Measurements from ENCODE around the gene CHMP2B. TPM values are rescaled to one million over a fixed set of nuclear protein-coding genes. Genes with fewer than 3 reads are reported as not detected.

The CHMP2B gene
- total RNA-seq, 2 donors from 2014 or later = 29.2 to 36.4 TPM

GRCh38 chr3:87199628-87200027 is 27.5 kb upstream of the CHMP2B start:
- Histone ChIP-seq H3K27me3 (replicated peaks; ENCODE audit: insufficient read depth) (no peaks in the 10 kb centered on the region), H3K4me3 (no peak overlapping the region), H3K36me3 (no peaks in the 10 kb centered on the region), H3K9me3 (peaks cover 2% of the 10 kb centered on the region), H3K27ac (no peak overlapping the region), H3K4me1 (ENCODE audit: control insufficient read depth in 1 of 2, low read depth in 2 of 2) (no peaks in the 10 kb centered on the region)
- TF ChIP-seq CTCF (IDR thresholded peaks at IDR 0.05) = no peak
- DNase-seq (ENCODE audit: low spot score) (no peak), ATAC-seq (ENCODE audit: insufficient number of reproducible peaks, low FRiP score, low read depth) (no peak)

GRCh38 chr3:87200060-87200647 is 27.0 kb upstream of the CHMP2B start:
- Histone ChIP-seq H3K27ac (no peak overlapping the region), H3K27me3 (replicated peaks; ENCODE audit: insufficient read depth) (no peaks in the 10 kb centered on the region), H3K36me3 (no peaks in the 10 kb centered on the region), H3K9me3 (peaks cover under 1% of the 10 kb centered on the region), H3K4me1 (ENCODE audit: control insufficient read depth in 1 of 2, low read depth in 2 of 2) (no peaks in the 10 kb centered on the region), H3K4me3 (no peak overlapping the region)
- DNase-seq (ENCODE audit: low spot score) = no peak
- no peak for ATAC-seq (ENCODE audit: insufficient number of reproducible peaks, low FRiP score, low read depth)
- no peak for TF ChIP-seq CTCF (IDR thresholded peaks at IDR 0.05)

- Histone ChIP-seq H3K9me3 (no peaks in the 10 kb centered on the region), H3K4me1 (ENCODE audit: control insufficient read depth in 1 of 2, low read depth in 2 of 2) (no peaks in the 10 kb centered on the region), H3K4me3 (no peak overlapping the region), H3K27ac (no peak overlapping the region), H3K27me3 (replicated peaks; ENCODE audit: insufficient read depth) (no peaks in the 10 kb centered on the region), H3K36me3 (no peaks in the 10 kb centered on the region)
- no peak for TF ChIP-seq CTCF (IDR thresholded peaks at IDR 0.05)
- ATAC-seq (ENCODE audit: insufficient number of reproducible peaks, low FRiP score, low read depth) = no peak
- no peak for DNase-seq (ENCODE audit: low spot score)
Measured at GRCh38 chr3:87201727-87202126, 25.4 kb upstream of the CHMP2B start.

DNA sequence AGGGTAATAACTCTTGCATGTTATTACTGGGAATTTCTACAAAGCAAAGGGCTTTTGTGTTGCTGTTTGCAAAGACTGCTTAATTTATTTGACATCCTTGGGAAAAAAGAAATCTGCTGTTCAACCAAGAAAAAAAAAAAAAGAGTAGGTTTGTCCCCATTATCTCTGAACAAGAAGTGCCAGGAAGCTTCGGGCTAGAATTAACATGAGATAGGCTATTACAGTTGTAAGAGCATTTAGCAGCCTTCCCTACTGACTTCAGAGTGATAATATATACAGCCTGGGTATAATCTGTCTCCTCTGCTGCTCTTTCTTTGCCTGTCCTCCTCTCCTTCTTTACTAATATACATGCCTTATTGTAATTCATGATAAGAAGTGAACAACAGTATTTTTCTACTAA is 23.3 kb upstream of the CHMP2B start:
- Histone ChIP-seq H3K27me3 (replicated peaks; ENCODE audit: insufficient read depth) (no peaks in the 10 kb centered on the region), H3K9me3 (no peaks in the 10 kb centered on the region), H3K4me3 (no peak overlapping the region), H3K36me3 (no peaks in the 10 kb centered on the region), H3K27ac (no peak overlapping the region), H3K4me1 (ENCODE audit: control insufficient read depth in 1 of 2, low read depth in 2 of 2) (no peaks in the 10 kb centered on the region)
- TF ChIP-seq CTCF (IDR thresholded peaks at IDR 0.05) = no peak
- DNase-seq (ENCODE audit: low spot score) = no peak
- no peak for ATAC-seq (ENCODE audit: insufficient number of reproducible peaks, low FRiP score, low read depth)

- H3K27ac ChIP-seq = no peak overlapping the region
- ATAC-seq (ENCODE audit: insufficient number of reproducible peaks, low FRiP score, low read depth) (no peak), DNase-seq (ENCODE audit: low spot score) (no peak)
- H3K36me3 ChIP-seq = no peaks in the 10 kb centered on the region
- H3K4me1 ChIP-seq (ENCODE audit: control insufficient read depth in 1 of 2, low read depth in 2 of 2) = no peaks in the 10 kb centered on the region
- H3K27me3 ChIP-seq (replicated peaks; ENCODE audit: insufficient read depth) = no peaks in the 10 kb centered on the region
- no peak for TF ChIP-seq CTCF (IDR thresholded peaks at IDR 0.05)
- no peak overlapping the region for H3K4me3 ChIP-seq
- no peaks in the 10 kb centered on the region for H3K9me3 ChIP-seq
Measured at GRCh38 chr3:87206070-87206469, 21.0 kb upstream of the CHMP2B start.

Measured in thoracic aorta (tissue), 2 donors.